ENCODE data around the gene NFATC2IP. TPM values are rescaled to one million over a fixed set of nuclear protein-coding genes. Genes with fewer than 3 reads are reported as not detected.

Gene NFATC2IP
- total and polyA plus RNA-seq, 2 of the 13 experiments (the other 11 are each of a cell fraction or from before 2014, with no cell fraction given): 32.1 to 48.5 TPM

- TF ChIP-seq ZNF121 (CRISPR knock-in tag; IDR thresholded peaks at IDR 0.05): 0 out of 2 replicates have a peak, but pooled peaks have one; percentile 12
These were observed 13.4 kb upstream of the NFATC2IP start (continued) for GRCh38 chr16:28937222-28937876.

DNA sequence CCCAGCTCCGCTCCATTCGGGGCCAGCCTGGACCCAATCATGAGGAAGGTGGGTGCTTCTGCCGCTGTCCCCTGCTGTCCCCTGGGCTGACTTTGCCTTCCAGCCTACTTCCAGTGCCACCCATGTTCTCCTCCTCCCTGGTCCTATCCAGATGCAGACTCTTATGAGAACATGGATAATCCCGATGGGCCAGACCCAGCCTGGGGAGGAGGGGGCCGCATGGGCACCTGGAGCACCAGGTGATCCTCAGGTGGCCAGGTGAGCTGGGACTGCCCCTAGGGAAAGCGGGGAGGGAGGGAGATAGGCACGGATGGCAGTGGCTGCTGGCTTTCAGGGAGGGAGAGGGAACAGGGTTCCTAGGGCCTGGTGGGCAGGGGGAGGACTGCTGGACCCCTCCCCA, 12.0 kb upstream of the NFATC2IP start:
- H3K4me3 ChIP-seq (replicated peaks in 1 of 3; ENCODE audit: insufficient read depth in 1 of 3, low read depth in 2 of 3, low read length in 3 of 3): no peak overlapping the region
- no peaks in the 10 kb centered on the region for H3K36me3 ChIP-seq (replicated peaks in 1 of 2; ENCODE audit: control insufficient read depth in 1 of 2, insufficient read depth in 2 of 2, low read length in 2 of 2)
- BruUV-seq (replicated peaks): no TSS peak
- no peaks in the 10 kb centered on the region for H3K9me3 ChIP-seq (ENCODE audit: low read length)
- intact Hi-C loops (cut with micrococcal nuclease; ENCODE audit: unreplicated experiment): loop anchor here (5.0 kb wide), 1 partner anchor 116 kb away; the partner anchor contains the start of gene ATXN2L
- H3K4me1 ChIP-seq (ENCODE audit: insufficient read depth, low read length): peaks cover 46% of the 10 kb centered on the region
- H2AFZ ChIP-seq (ENCODE audit: low read length): no peak overlapping the region
- DNase-seq (ENCODE audit: low spot score): no peak
- no peaks in the 10 kb centered on the region for H3K79me2 ChIP-seq (ENCODE audit: insufficient read depth, low read length)
- H3K9ac ChIP-seq (ENCODE audit: insufficient read depth, low read depth, low read length): no peak overlapping the region
- H3K27ac ChIP-seq (ENCODE audit: extremely low read length, insufficient read depth, low read length): no peak overlapping the region
- in situ Hi-C loops (cut with HindIII; ENCODE audit: extremely low pct_ligation_motif_present, low pct_unique_long_range_greater_than_20kb): loop anchor here (5.0 kb wide), 1 partner anchor 71 kb away; no protein-coding TSS in a partner anchor
- CTCF ChIA-PET (ENCODE audit: low intra/inter-chr PET ratio, low total read pairs): no interaction called here
- WGBS (ENCODE audit: low lambda C conversion rate): 83% methylated on average over 5 of the region's 7 CpGs
- no peaks in the 10 kb centered on the region for H3K27me3 ChIP-seq (ENCODE audit: control insufficient read depth in 1 of 2, insufficient read depth in 2 of 2, low read length in 2 of 2)
- no peak for FAIRE-seq
- no peak overlapping the region for H3K4me2 ChIP-seq (ENCODE audit: low read depth, low read length)
- POLR2A ChIA-PET: interaction anchor here (1.0 to 3.9 kb wide), 2 partner anchors 14 to 75 kb away, joined by 3 to 37 read pairs; partner anchors contain the start of genes RABEP2 and SH2B1
- ATAC-seq: no peak
- H4K20me1 ChIP-seq (ENCODE audit: insufficient read depth, low read length): no peaks in the 10 kb centered on the region
- TF ChIP-seq E2F2 (CRISPR knock-in tag; IDR thresholded peaks at IDR 0.05; ENCODE audit: borderline replicate concordance): no peak
- TF ChIP-seq TAF15 (IDR thresholded peaks at IDR 0.05; ENCODE audit: low read depth, low read length, poor library complexity, severe bottlenecking): no peak
- no peak for TF ChIP-seq ZBTB26 (CRISPR knock-in tag; IDR thresholded peaks at IDR 0.05; ENCODE audit: borderline replicate concordance)
- no peak for TF ChIP-seq HES4 (CRISPR knock-in tag; IDR thresholded peaks at IDR 0.05; ENCODE audit: borderline replicate concordance)
- TF ChIP-seq CERS6 (CRISPR knock-in tag; IDR thresholded peaks at IDR 0.05): no peak
- no peak for TF ChIP-seq TCF7 (IDR thresholded peaks at IDR 0.05; ENCODE audit: low read depth)
- TF ChIP-seq ZBTB10 (CRISPR knock-in tag; IDR thresholded peaks at IDR 0.05; ENCODE audit: borderline replicate concordance): no peak
- no peak for TF ChIP-seq MXD4 (CRISPR knock-in tag; IDR thresholded peaks at IDR 0.05)
- TF ChIP-seq ZNF549 (CRISPR knock-in tag; IDR thresholded peaks at IDR 0.05): no peak
- TF ChIP-seq, protein P1, sequence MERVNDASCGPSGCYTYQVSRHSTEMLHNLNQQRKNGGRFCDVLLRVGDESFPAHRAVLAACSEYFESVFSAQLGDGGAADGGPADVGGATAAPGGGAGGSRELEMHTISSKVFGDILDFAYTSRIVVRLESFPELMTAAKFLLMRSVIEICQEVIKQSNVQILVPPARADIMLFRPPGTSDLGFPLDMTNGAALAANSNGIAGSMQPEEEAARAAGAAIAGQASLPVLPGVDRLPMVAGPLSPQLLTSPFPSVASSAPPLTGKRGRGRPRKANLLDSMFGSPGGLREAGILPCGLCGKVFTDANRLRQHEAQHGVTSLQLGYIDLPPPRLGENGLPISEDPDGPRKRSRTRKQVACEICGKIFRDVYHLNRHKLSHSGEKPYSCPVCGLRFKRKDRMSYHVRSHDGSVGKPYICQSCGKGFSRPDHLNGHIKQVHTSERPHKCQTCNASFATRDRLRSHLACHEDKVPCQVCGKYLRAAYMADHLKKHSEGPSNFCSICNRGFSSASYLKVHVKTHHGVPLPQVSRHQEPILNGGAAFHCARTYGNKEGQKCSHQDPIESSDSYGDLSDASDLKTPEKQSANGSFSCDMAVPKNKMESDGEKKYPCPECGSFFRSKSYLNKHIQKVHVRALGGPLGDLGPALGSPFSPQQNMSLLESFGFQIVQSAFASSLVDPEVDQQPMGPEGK (CRISPR knock-in tag; IDR thresholded peaks at IDR 0.05): no peak
- TF ChIP-seq HNRNPL (IDR thresholded peaks at IDR 0.05; ENCODE audit: low read depth, low read length): no peak
- TF ChIP-seq MAFF (IDR thresholded peaks at IDR 0.05; ENCODE audit: low read depth, low read length): no peak

All from HepG2 (cell line).